Activated naive CD4-positive, alpha-beta T cell treated with Interleukin-2 at 50 U/mL for 16 hours (primary cell): ENCODE data around the gene TSPAN9.

Source experiments
- DNase-seq: peaks from one replicate; pipeline ENCODE4 v3.0.0-alpha.2; 2020

TSPAN9 gene

DNA sequence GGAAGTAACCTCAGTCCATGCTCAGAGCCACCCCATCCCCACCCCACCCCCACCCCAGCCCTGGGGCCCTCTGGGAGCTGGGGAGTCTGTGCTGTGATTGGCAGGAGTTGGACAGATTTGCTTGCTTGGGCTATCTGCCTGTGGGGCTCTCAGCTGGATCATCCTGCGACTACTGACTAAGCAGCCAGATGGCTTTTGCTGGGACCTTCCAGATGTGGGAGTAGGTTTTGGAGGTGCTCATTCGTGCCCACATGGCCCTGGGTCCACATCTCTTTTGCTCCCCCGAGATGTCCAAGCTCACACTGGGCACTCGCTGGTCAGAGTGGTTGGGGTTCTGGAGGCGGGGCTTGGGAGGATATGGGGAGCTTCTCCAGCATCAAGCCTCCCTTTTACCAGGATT lies 138.9 kb downstream of the TSPAN9 start:
- DNase-seq: no peak

DNA sequence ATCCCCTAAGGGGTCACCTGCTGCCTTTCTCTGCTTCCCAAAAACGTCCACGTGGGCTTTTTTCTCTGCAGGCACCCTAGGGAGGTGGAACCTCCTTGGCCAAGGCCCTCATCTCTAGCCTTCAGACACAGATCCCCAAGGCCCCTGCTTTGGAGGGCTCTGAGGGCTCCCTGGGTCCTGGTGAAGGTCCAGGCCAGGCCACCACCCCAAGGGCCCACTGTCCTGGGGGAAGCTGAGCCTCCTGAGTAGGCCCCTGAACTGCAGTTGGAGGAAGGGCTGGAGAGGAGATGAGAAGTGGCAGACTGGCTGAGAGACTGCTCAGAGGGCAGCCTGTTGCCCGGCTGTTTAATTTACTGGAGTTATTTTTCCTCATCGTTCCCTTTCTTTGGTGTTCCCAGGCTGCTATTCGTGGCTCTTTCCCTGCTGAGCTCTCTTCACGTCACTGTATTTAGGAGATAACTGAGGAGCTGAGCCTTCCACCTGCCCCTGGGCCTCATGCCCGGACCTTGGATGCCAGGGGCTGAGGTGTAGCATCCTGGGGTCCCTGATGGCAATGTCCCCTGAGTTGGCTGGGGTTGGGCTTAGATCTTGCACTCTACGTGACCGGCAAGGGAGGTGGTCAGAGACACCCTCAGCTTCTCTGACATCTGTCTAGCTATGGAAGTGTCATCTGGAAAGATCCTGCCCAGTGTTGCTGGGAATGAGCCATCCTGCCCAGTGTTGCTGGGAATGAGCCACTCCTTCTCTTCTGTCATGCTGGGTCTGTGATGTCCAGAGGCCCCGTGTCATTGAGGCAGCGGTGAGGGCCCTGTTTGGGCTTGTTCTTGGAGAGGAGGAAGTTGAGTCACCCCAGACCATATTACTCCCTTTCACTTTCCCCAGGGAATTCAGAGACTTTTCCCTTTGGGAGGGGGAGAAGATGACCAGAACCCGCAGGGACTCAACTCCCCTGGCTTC lies 139.8 kb downstream of the TSPAN9 start:
- DNase-seq: no peak

GRCh38 chr12:3217683-3218079 lies 140.5 kb downstream of the TSPAN9 start:
- no peak for DNase-seq

DNA sequence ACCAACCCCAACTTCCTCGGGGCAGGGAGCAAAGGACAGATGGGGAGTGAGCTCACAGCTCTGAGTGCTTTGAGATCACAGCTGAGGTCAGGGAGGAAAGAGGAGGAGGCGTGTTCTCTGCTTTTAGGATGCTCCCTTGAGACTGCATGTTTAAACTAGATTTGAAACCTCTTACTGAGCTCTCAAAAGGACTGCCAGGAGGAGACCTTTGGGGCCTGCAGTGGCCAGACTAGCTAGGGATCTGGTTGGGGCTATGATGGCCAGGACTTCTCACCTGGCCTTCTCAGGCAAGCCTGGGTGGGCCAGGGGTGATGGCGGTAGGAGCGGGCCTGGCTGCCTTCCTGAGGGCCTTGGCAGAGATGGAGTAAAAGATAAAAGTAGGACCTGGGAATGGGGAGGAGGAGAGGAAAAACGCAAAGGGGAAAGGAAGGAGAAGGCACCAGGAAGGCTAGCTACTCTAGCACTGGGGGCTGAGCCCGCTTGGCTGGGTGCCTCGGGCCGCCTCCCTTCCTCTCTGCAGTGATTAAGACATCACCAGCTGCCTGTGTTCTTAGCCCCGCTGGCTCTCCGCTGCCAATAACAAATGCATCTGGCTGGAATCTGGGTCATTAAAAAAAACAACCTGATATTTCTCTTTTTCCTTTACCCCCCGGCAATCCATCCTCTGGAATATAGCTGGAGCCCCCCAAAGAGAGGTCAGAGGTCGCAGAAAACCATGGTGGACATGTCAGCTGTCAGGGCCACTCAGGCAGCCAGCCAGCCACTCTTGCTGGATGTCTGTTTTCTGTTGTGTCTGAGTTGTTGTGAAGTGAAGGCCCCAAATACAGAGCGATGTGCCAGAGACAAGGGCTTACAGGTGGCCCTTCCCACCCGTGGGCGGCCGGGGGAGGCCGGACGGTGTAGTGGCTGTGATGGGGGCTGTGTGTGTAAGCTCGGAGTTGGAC lies 141.3 kb downstream of the TSPAN9 start:
- no peak for DNase-seq

GRCh38 chr12:3219233-3219632 lies 142.1 kb downstream of the TSPAN9 start:
- DNase-seq: no peak

DNA sequence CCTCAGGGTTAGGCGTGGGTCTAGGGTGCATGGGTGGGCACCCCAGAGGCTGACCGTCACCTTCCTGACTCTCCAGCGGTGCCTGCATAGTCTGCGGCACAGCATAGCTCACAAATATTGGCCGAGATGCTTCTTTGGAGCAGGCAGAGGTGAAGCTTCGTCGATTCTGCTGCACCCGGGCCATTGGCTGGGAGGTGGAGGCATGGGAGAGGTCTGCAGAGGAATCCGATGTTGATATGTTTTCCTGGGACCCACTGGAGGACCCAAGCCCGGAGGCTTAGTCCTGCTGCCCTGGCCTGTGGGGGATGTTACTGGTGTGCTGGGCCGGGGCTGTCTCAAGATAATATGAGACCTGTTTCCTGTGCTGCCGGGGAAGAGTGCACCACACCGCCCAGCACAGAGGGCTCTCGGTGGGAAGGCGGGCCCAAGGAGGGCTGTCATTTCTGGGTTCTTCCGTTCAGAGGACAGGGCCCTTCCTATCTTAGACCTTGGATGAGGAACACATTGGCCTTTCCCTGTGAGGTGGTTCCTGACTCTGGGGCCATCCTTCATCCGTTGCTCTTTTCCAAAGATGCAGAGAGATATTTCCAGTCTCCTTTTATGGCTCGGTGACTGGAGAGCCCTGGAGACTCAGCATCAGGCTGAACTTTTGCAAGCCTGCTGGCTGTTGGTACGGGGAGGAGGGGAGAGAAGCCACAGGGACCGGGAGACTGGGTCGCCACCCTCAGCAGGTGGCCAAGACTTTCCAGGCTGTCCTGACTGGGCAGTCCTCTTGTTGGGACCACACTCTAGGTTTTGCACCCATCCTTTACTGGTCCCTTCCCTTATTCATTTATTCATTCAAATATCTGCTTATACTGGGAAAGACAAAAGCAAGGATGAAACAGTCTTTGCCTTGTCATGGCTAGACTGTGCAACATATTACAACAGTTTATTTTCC lies 143.5 kb downstream of the TSPAN9 start:
- DNase-seq: no peak

DNA sequence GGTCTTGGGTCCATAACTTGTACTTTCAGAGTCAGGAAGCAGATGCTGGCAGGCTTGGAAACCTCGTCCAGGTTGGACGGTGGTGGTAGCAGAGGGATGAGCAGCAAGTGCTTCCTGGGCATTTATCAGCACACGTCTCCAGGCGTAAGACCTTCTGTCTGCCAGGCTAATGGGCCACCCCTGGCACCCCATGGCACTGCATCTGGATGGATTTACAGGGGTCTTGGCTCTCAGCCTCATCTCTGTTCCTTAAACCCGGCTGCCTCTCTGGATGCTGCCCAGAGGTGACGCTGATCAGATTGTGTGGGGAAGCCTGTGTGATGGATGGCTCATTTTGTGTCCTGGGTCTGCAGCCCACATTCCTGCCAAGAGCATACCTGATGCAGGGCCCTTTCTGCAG lies 145.1 kb downstream of the TSPAN9 start:
- DNase-seq: no peak

- no peak for DNase-seq
Measured at GRCh38 chr12:3222979-3223378, 145.8 kb downstream of the TSPAN9 start.

DNA sequence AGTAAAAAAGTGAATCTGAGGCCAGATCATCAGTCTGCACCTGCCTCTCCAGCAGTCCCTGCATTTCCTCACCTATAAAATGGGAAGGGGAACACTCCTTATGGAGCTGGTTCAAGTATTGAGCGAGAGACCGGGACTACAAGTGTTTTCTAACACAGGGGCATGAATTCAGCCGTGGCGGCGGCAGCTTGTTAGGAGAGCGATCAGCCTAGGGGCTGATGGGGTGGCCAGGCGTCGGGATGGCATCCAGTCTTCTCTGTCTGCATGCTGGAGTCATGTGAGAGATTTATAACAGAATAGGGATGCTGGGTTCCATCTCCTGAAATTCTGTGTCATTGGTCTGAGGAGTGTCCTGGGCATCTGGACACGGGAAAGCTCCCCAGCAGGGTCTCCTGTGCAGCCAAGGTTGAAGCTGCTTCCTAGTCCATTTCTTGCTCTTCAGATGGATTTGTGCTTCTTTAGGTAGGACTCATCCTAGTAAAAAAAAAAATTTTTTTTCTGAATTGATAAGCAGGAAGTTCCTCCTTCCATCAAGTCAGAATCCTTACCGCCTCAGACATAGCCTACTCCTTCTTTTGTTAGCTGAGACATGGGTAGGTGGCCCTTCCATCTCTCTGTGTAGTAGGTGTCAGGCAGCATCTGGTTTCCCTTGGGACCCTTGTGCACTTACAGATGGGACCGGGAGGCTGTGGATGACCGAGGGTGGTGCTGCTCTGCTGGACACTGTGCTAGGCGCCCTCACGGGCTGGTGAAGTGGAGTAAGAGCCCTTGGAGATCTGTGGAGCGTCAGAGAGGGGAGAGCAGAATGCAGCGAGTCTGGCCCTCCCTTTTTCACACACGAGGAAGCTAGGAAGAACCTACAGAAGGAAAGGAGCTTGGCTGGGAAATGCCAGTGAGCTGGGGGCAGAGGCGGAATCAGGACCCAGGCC lies 146.7 kb downstream of the TSPAN9 start:
- no peak for DNase-seq

DNA sequence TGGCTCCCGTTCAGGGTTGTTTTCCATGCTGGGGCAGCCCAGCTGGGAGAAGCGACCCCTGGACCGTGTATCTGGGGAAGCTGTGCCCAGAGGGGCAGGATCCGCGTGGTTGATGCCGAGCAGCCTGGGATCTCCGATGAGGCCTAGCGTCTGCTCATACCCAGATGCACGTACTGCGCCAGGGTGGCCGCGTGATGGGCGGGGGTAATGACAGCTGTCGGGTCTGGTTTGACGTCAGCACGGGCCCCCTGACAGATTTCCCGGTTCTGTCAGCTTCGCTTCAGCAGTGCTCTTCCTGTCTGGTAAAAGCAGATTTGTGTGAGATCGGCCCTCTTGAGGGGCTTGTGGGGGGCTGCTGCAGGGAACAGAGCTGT lies 147.3 kb downstream of the TSPAN9 start:
- no peak for DNase-seq

GRCh38 chr12:3225154-3225795 lies 148.1 kb downstream of the TSPAN9 start:
- DNase-seq: no peak

GRCh38 chr12:3225796-3226180 lies 148.6 kb downstream of the TSPAN9 start:
- no peak for DNase-seq

DNA sequence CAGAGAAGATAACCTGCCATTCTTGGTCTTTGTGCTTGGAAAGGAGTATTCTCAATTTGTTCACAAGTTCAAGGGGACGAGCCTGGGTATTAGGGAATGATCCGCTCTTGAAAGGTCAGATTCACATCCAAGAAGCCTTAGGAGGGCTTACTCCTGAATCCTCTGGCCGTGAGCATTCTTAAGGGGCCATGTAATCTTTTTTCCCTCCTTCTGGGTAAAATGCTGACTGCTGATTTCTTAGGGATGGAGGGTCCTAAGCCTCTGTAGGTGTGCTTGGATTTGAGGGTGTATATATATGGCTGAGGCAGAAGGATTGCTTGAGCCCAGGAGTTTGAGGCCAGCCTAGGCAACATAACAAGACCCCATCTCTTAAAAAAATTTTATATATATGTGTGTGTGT lies 149.1 kb downstream of the TSPAN9 start:
- no peak for DNase-seq

DNA sequence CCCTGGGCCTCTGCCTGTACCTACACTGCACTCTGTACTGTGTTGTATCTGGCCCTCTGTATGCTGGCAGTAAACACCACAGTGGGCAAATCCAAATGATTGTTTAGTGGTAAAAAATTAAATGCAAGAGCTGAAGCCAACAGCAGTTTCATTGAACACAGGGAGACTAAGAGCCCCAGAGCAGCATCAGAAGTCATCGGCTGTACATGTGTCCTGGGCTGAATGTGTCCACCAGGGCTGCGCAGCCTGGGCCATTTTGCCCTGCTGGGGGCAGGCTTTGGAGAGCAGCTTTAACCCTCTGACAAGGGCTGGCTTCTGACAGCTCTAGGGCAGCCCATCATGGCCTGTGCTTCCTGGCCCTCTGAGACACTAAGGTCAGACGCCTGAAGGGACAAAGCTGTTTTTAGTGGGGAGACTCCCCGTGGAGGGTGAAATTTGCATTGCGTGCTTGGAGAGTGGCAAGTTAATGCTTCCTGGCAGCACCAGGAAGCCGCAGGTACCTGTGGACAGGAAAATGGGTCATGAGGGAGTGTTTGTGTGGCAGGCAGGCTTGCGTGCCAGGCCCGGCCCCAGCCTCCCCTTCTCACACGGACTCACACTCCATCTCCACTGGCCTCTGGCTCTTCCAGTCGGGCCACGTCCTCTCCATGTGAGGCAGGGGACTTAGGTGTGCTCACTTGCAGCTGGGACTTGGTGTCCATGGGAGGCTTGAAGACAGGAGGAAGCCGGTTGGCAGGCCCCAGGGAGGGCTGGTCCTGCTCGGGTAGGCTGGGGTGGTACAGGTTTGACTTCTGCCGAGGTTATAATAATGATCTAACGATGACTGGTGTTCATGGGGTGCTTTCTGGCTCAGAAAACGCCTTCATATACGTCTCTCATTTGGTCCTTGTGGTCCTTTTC lies 150.1 kb downstream of the TSPAN9 start:
- DNase-seq: no peak

DNA sequence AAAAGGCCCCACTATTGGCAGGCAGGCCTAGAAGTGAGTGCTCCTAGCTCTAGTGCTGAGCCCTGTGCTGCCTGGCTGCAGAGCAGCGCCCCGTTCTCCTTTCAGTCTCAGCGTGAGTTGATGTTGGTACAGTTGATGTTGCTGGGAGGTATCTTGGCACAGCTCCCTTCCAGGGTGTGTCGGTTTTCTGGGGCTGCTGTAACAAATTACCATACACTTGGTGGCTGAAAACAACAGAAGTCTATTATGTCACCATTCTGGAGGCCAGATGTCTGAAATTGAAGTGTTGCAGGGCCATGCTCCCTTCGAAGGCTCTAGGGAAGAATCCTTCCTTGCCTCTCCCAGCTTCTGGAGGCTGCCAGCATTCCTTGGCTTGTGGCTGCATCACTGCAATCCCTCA lies 151.4 kb downstream of the TSPAN9 start:
- no peak for DNase-seq

DNA sequence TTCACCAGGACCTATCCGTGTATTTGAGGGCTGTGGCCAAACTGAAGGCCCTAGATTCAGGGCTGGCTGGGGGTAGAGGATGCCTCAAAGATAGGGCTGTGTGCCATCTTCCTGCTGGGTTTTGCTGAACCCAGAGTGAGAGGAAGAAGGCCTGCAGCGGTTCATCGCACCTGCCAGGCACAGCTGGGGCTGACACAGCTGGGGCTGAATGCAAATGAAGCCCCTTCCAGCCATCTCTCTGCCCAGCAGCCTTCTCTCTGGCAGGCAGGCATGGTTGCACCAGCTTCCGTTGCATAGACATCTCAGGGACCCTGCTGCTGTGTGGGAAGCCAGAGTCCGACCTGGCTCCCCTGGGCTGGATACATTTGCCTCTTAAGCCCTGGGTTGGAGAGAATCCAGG lies 152.4 kb downstream of the TSPAN9 start:
- DNase-seq: no peak

GRCh38 chr12:3230758-3231375 lies 153.7 kb downstream of the TSPAN9 start:
- no peak for DNase-seq

GRCh38 chr12:3231399-3231876 lies 154.3 kb downstream of the TSPAN9 start:
- no peak for DNase-seq

- DNase-seq: no peak
Measured at GRCh38 chr12:3233797-3234196, 156.6 kb downstream of the TSPAN9 start.
